Measurements from ENCODE around the gene ARRDC5.

DNA sequence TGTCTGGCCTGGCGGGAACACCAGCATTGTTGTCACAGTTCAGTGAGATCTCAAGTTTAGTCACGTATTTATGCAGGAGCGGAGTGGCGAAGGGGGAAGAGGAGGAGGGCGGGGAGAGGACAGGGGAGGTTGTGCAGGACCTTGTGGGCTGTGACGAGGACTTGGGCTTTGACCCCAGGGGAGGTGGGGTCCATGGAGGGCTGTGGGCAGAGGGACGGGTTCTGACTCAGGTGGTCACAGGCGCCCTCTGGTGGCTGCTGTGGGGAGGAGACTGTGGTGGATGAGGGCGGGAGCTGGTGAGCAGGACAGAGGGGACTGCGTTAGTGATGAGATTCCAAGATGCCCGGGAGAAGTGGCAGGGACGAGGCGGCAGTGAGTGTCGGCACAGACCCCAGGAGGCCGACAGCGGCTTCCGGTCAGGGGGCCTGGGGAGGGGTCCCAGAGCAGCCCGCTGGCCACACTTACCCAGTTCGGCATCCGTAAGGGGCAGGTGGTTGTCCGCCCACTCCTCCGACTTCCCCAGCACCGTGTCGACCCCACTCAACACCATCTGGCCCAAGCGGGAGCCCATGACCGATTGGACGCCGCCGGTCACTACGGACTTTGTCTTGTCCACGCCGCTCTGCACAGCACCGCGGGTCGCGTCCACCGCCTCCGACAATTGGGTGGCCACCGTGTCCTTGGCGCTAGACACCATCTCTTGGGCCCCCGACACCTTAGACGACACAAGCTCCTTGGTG is 51.0 kb downstream of the ARRDC5 start:
- TF ChIP-seq, protein P1, sequence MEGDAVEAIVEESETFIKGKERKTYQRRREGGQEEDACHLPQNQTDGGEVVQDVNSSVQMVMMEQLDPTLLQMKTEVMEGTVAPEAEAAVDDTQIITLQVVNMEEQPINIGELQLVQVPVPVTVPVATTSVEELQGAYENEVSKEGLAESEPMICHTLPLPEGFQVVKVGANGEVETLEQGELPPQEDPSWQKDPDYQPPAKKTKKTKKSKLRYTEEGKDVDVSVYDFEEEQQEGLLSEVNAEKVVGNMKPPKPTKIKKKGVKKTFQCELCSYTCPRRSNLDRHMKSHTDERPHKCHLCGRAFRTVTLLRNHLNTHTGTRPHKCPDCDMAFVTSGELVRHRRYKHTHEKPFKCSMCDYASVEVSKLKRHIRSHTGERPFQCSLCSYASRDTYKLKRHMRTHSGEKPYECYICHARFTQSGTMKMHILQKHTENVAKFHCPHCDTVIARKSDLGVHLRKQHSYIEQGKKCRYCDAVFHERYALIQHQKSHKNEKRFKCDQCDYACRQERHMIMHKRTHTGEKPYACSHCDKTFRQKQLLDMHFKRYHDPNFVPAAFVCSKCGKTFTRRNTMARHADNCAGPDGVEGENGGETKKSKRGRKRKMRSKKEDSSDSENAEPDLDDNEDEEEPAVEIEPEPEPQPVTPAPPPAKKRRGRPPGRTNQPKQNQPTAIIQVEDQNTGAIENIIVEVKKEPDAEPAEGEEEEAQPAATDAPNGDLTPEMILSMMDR (IDR thresholded peaks at IDR 0.05; ENCODE audit: low read depth, low read length, poor library complexity, severe bottlenecking) = peak; percentile 97
- no peak for TF ChIP-seq EZH2phosphoT487 (IDR thresholded peaks at IDR 0.05; ENCODE audit: borderline replicate concordance, low read length)

All from DOHH2 (cell line).